Smooth muscle cell (in vitro differentiated cells): ENCODE results near the gene ADCY10. TPM values are rescaled to one million over a fixed set of nuclear protein-coding genes. Genes with fewer than 3 reads are reported as not detected.

ENCODE experiments used
- DNase-seq: peaks from one replicate; lab custom pipeline; 2025; ENCODE audit not compliant: unreplicated experiment; lab: John Stamatoyannopoulos, UW
- H2AFZ ChIP-seq: fragments of 200-600 bp; sonication (generic); 2 replicates; pipeline ENCODE4 v1.6.0; 2016; ENCODE audit warnings: antibody characterized with exemption, low read depth, mild to moderate bottlenecking
- H3F3A ChIP-seq: fragments of 200-600 bp; sonication (generic); 2 replicates; pipeline ENCODE4 v1.6.0; 2017; ENCODE audit warnings: antibody characterized with exemption, low read depth
- H3K27ac ChIP-seq: fragments of 200-600 bp; sonication (generic); 2 replicates; pipeline ENCODE4 v1.5.1; 2016; ENCODE audit warnings: low read depth, mild to moderate bottlenecking
- H3K27me3 ChIP-seq: fragments of 200-600 bp; sonication (generic); 2 replicates; pipeline ENCODE4 v1.6.1; 2016; ENCODE audit warnings: low read depth, mild to moderate bottlenecking
- H3K36me3 ChIP-seq: fragments of 200-600 bp; sonication (generic); 2 replicates; pipeline ENCODE4 v1.5.1; 2016; ENCODE audit warnings: low read depth
- H3K4me1 ChIP-seq: fragments of 200-600 bp; sonication (generic); 2 replicates; pipeline ENCODE4 v1.5.1; 2016; ENCODE audit warnings: low read depth
- H3K4me2 ChIP-seq: fragments of 200-600 bp; sonication (generic); 2 replicates; pipeline ENCODE4 v1.6.0; 2016; ENCODE audit warnings: mild to moderate bottlenecking
- H3K4me3 ChIP-seq: fragments of 200-600 bp; sonication (generic); 2 replicates; pipeline ENCODE4 v1.5.1; 2016; ENCODE audit warnings: mild to moderate bottlenecking
- H3K79me2 ChIP-seq: fragments of 200-600 bp; sonication (generic); 2 replicates; pipeline ENCODE4 v1.6.0; 2016; ENCODE audit warnings: low read depth, mild to moderate bottlenecking
- H3K9ac ChIP-seq: fragments of 200-600 bp; sonication (generic); 2 replicates; pipeline ENCODE4 v1.6.0; 2016; ENCODE audit warnings: low read depth
- H3K9me3 ChIP-seq: fragments of 200-600 bp; sonication (generic); replicated peaks from 2 replicates; pipeline ENCODE4 v1.5.1; 2016; ENCODE audit warnings: low read depth
- H4K20me1 ChIP-seq: fragments of 200-600 bp; sonication (generic); 2 replicates; pipeline ENCODE4 v1.6.0; 2016; ENCODE audit warnings: low read depth
- CTCF ChIP-seq: fragments of 200-600 bp; sonication (generic); IDR thresholded peaks from 2 replicates; pipeline ENCODE4 v1.5.1; 2017; ENCODE audit warnings: borderline replicate concordance, mild to moderate bottlenecking, antibody characterized with exemption; ENCODE audit not compliant: insufficient read depth, poor library complexity, severe bottlenecking
- WGBS: methylation state at CpG from one replicate; pipeline ENCODE4 v1.1.7; 2016; ENCODE audit warnings: low lambda C conversion rate; 5-methylcytosine and 5-hydroxymethylcytosine counted together
- polyA plus RNA-seq: library from polyadenylated mRNA; unstranded; fragments of >200 nt; fragmentation: Nextera tagmentation; extraction: Ambion mirVana; gene quantifications from 2 replicates; pipeline ENCODE4 v1.2.1, GENCODE V29; 2016
- total RNA-seq: library from RNA; depleted of rRNA; stranded (reverse); fragments of >200 nt; gene quantifications from 2 replicates; pipeline ENCODE4 v1.2.3, GENCODE V29; 2014

ADCY10 gene
- total and polyA plus RNA-seq, 2 experiments from 2014 or later = not detected

- H3K4me1 ChIP-seq = peaks cover 2% of the 10 kb centered on the region
- no peaks in the 10 kb centered on the region for H3K79me2 ChIP-seq
- no peak overlapping the region for H3K4me3 ChIP-seq
- no peak overlapping the region for H3K27ac ChIP-seq
- WGBS = 73% methylated on average over 7 of the region's 7 CpGs
- no peaks in the 10 kb centered on the region for H4K20me1 ChIP-seq
- H3K9me3 ChIP-seq = no peaks in the 10 kb centered on the region
- DNase-seq = no peak
- H3F3A ChIP-seq = no peaks in the 10 kb centered on the region
- no peaks in the 10 kb centered on the region for H3K36me3 ChIP-seq
- no peak for TF ChIP-seq CTCF
- H3K4me2 ChIP-seq = no peak overlapping the region
- no peak overlapping the region for H2AFZ ChIP-seq
- H3K27me3 ChIP-seq = no peaks in the 10 kb centered on the region
- H3K9ac ChIP-seq = no peak overlapping the region
Measured at GRCh38 chr1:167856711-167857418, 57.1 kb downstream of the ADCY10 start.

GRCh38 chr1:167854184-167854583 lies 59.8 kb downstream of the ADCY10 start:
- no peaks in the 10 kb centered on the region for H4K20me1 ChIP-seq
- H3K27me3 ChIP-seq = no peaks in the 10 kb centered on the region
- H3F3A ChIP-seq = no peaks in the 10 kb centered on the region
- no peak for DNase-seq
- no peak overlapping the region for H3K4me2 ChIP-seq
- WGBS = 73% methylated on average over 5 of the region's 5 CpGs
- H3K4me3 ChIP-seq = no peak overlapping the region
- H3K79me2 ChIP-seq = no peaks in the 10 kb centered on the region
- H2AFZ ChIP-seq = no peak overlapping the region
- no peak overlapping the region for H3K9ac ChIP-seq
- H3K9me3 ChIP-seq = no peaks in the 10 kb centered on the region
- peaks cover 2% of the 10 kb centered on the region for H3K4me1 ChIP-seq
- no peak for TF ChIP-seq CTCF
- H3K36me3 ChIP-seq = no peaks in the 10 kb centered on the region
- no peak overlapping the region for H3K27ac ChIP-seq

GRCh38 chr1:167849666-167850065 lies 64.3 kb downstream of the ADCY10 start:
- Histone ChIP-seq H3K9me3 (no peaks in the 10 kb centered on the region), H3K4me1 (no peaks in the 10 kb centered on the region), H3K27me3 (no peaks in the 10 kb centered on the region), H3K9ac (no peak overlapping the region), H3K27ac (no peak overlapping the region), H2AFZ (no peak overlapping the region), H4K20me1 (no peaks in the 10 kb centered on the region), H3K4me2 (no peak overlapping the region), H3K36me3 (no peaks in the 10 kb centered on the region), H3K79me2 (no peaks in the 10 kb centered on the region), H3F3A (no peaks in the 10 kb centered on the region), H3K4me3 (no peak overlapping the region)
- 92% methylated on average over 7 of the region's 7 CpGs for WGBS
- TF ChIP-seq CTCF = no peak
- no peak for DNase-seq

- TF ChIP-seq CTCF = no peak
- 98% methylated on average over 5 of the region's 5 CpGs for WGBS
- no peak overlapping the region for H3K27ac ChIP-seq
- no peaks in the 10 kb centered on the region for H3K9me3 ChIP-seq
- no peak overlapping the region for H3K9ac ChIP-seq
- no peak overlapping the region for H3K4me2 ChIP-seq
- no peak for DNase-seq
- no peaks in the 10 kb centered on the region for H3K36me3 ChIP-seq
- no peak overlapping the region for H2AFZ ChIP-seq
- no peak overlapping the region for H3K4me3 ChIP-seq
- no peaks in the 10 kb centered on the region for H3K4me1 ChIP-seq
- no peaks in the 10 kb centered on the region for H3K79me2 ChIP-seq
- H3K27me3 ChIP-seq = no peaks in the 10 kb centered on the region
- no peaks in the 10 kb centered on the region for H3F3A ChIP-seq
- no peaks in the 10 kb centered on the region for H4K20me1 ChIP-seq
Measured at GRCh38 chr1:167842872-167843271, 71.1 kb downstream of the ADCY10 start.
